ENCODE results near the gene FLT1. TPM values are rescaled to one million over a fixed set of nuclear protein-coding genes. Genes with fewer than 3 reads are reported as not detected.

Gene FLT1
- total RNA-seq, 1 experiment from 2014 or later = not detected

- no peak for TF ChIP-seq EZH2 (IDR thresholded peaks at IDR 0.05; ENCODE audit: low read depth)
- TF ChIP-seq, protein P1, sequence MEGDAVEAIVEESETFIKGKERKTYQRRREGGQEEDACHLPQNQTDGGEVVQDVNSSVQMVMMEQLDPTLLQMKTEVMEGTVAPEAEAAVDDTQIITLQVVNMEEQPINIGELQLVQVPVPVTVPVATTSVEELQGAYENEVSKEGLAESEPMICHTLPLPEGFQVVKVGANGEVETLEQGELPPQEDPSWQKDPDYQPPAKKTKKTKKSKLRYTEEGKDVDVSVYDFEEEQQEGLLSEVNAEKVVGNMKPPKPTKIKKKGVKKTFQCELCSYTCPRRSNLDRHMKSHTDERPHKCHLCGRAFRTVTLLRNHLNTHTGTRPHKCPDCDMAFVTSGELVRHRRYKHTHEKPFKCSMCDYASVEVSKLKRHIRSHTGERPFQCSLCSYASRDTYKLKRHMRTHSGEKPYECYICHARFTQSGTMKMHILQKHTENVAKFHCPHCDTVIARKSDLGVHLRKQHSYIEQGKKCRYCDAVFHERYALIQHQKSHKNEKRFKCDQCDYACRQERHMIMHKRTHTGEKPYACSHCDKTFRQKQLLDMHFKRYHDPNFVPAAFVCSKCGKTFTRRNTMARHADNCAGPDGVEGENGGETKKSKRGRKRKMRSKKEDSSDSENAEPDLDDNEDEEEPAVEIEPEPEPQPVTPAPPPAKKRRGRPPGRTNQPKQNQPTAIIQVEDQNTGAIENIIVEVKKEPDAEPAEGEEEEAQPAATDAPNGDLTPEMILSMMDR (conservative IDR thresholded peaks at IDR 0.05) = no peak
These were observed 139.7 kb downstream of the FLT1 start for GRCh38 chr13:28355046-28355821.

GRCh38 chr13:28353679-28354078 lies 141.2 kb downstream of the FLT1 start:
- Histone ChIP-seq H4K20me1 (ENCODE audit: insufficient read depth) (no peaks in the 10 kb centered on the region), H3K4me2 (no peak overlapping the region), H3F3A (ENCODE audit: insufficient read depth, low read depth) (no peaks in the 10 kb centered on the region), H2AFZ (no peak overlapping the region), H3K27me3 (ENCODE audit: insufficient read depth, low read depth) (peaks cover 83% of the 10 kb centered on the region), H3K27ac (no peak overlapping the region), H3K79me2 (ENCODE audit: low read depth) (no peaks in the 10 kb centered on the region), H3K9me2 (ENCODE audit: insufficient read depth) (no peaks in the 10 kb centered on the region), H3K36me3 (ENCODE audit: low read depth) (no peaks in the 10 kb centered on the region), H3K4me3 (no peak overlapping the region), H3K9me3 (ENCODE audit: insufficient read depth, low read depth) (no peaks in the 10 kb centered on the region), H3K4me1 (replicated peaks; ENCODE audit: insufficient read depth) (no peaks in the 10 kb centered on the region)
- no TSS peak for BruUV-seq (replicated peaks)
- no peak for DNase-seq
- intact Hi-C loops (cut with micrococcal nuclease; ENCODE audit: unreplicated experiment) = no loop called here
- POLR2A ChIA-PET (ENCODE audit: unreplicated experiment) = no interaction called here
- TF ChIP-seq, protein P1 (conservative IDR thresholded peaks at IDR 0.05) = no peak
- TF ChIP-seq EZH2 (IDR thresholded peaks at IDR 0.05; ENCODE audit: low read depth) = no peak
- CTCF ChIA-PET = no interaction called here

More at GRCh38 chr13:28355046-28355821, 139.7 kb downstream of the FLT1 start:
- Histone ChIP-seq H2AFZ (no peak overlapping the region), H3K9me3 (ENCODE audit: insufficient read depth, low read depth) (no peaks in the 10 kb centered on the region), H3K9me2 (ENCODE audit: insufficient read depth) (no peaks in the 10 kb centered on the region), H3F3A (ENCODE audit: insufficient read depth, low read depth) (no peaks in the 10 kb centered on the region), H3K27ac (no peak overlapping the region), H3K27me3 (ENCODE audit: insufficient read depth, low read depth) (peaks cover 81% of the 10 kb centered on the region), H3K4me2 (no peak overlapping the region), H3K79me2 (ENCODE audit: low read depth) (no peaks in the 10 kb centered on the region), H3K36me3 (ENCODE audit: low read depth) (no peaks in the 10 kb centered on the region), H3K4me1 (replicated peaks; ENCODE audit: insufficient read depth) (no peaks in the 10 kb centered on the region), H4K20me1 (ENCODE audit: insufficient read depth) (no peaks in the 10 kb centered on the region), H3K4me3 (no peak overlapping the region)
- POLR2A ChIA-PET (ENCODE audit: unreplicated experiment) = no interaction called here
- intact Hi-C loops (cut with micrococcal nuclease; ENCODE audit: unreplicated experiment) = no loop called here
- no peak for DNase-seq
- CTCF ChIA-PET = no interaction called here
- no TSS peak for BruUV-seq (replicated peaks)

GRCh38 chr13:28349907-28350654 lies 144.8 kb downstream of the FLT1 start:
- H4K20me1 ChIP-seq (ENCODE audit: insufficient read depth) = peaks cover 3% of the 10 kb centered on the region; the same call in 1 of the 2 replicates
- no peak for TF ChIP-seq EZH2 (IDR thresholded peaks at IDR 0.05; ENCODE audit: low read depth)
- TF ChIP-seq, protein P1 (conservative IDR thresholded peaks at IDR 0.05) = no peak
- H3K9me3 ChIP-seq (ENCODE audit: insufficient read depth, low read depth) = no peaks in the 10 kb centered on the region
- H2AFZ ChIP-seq = no peak overlapping the region
- no peak overlapping the region for H3K4me2 ChIP-seq
- peaks cover 93% of the 10 kb centered on the region for H3K27me3 ChIP-seq (ENCODE audit: insufficient read depth, low read depth)
- CTCF ChIA-PET = interaction anchor here (0.6 kb wide), 1 partner anchor 41 kb away, joined by 3 read pairs; no protein-coding TSS in a partner anchor
- H3K9me2 ChIP-seq (ENCODE audit: insufficient read depth) = no peaks in the 10 kb centered on the region
- no peak for DNase-seq
- no TSS peak for BruUV-seq (replicated peaks)
- POLR2A ChIA-PET (ENCODE audit: unreplicated experiment) = no interaction called here
- intact Hi-C loops (cut with micrococcal nuclease; ENCODE audit: unreplicated experiment) = no loop called here
- no peaks in the 10 kb centered on the region for H3K79me2 ChIP-seq (ENCODE audit: low read depth)
- no peaks in the 10 kb centered on the region for H3K36me3 ChIP-seq (ENCODE audit: low read depth)
- no peaks in the 10 kb centered on the region for H3F3A ChIP-seq (ENCODE audit: insufficient read depth, low read depth)
- no peaks in the 10 kb centered on the region for H3K4me1 ChIP-seq (replicated peaks; ENCODE audit: insufficient read depth)
- no peak overlapping the region for H3K4me3 ChIP-seq
- no peak overlapping the region for H3K27ac ChIP-seq
